ENCODE measurements around the gene PCDH15. TPM values are rescaled to one million over a fixed set of nuclear protein-coding genes. Genes with fewer than 3 reads are reported as not detected.

PCDH15 gene
- total and polyA plus RNA-seq, 2 experiments from 2014 or later: not detected

- WGBS, 2 experiments (ENCODE audit: low coverage in 1 of 2, low lambda C conversion rate in 2 of 2, missing lambda C conversion rate in 2 of 2): 14 to 15% methylated on average over 2 of the region's 2 CpGs
- Histone ChIP-seq H3K79me2 (ENCODE audit: insufficient read depth) (no peaks in the 10 kb centered on the region), H3K27me3 (replicated peaks; ENCODE audit: insufficient read depth) (no peaks in the 10 kb centered on the region), H3K4me3 (no peak overlapping the region), H3K9me3 (ENCODE audit: low read depth) (no peaks in the 10 kb centered on the region), H3K27ac (no peak overlapping the region), H3K4me2 (ENCODE audit: unreplicated experiment) (no peak overlapping the region), H3K4me1 (ENCODE audit: insufficient read depth) (no peaks in the 10 kb centered on the region), H3K36me3 (ENCODE audit: low read depth) (no peaks in the 10 kb centered on the region), H3F3A (ENCODE audit: insufficient read depth) (no peaks in the 10 kb centered on the region), H3K9me2 (ENCODE audit: insufficient read depth) (no peaks in the 10 kb centered on the region), H4K20me1 (ENCODE audit: insufficient read depth) (no peaks in the 10 kb centered on the region), H3K9ac (no peak overlapping the region), H2AFZ (no peak overlapping the region)
- no peak for DNase-seq
- in situ Hi-C loops (cut with MboI): no loop called here
- TF ChIP-seq EZH2phosphoT487 (IDR thresholded peaks at IDR 0.05; ENCODE audit: insufficient read depth, low read depth) (no peak), EZH2 (IDR thresholded peaks at IDR 0.05; ENCODE audit: insufficient read depth, poor library complexity, severe bottlenecking) (no peak)
Measured at GRCh38 chr10:54745436-54745835, 55.6 kb downstream of the PCDH15 start.

GRCh38 chr10:54742416-54742815 is 58.6 kb downstream of the PCDH15 start:
- Histone ChIP-seq H3K27ac (no peak overlapping the region), H3K36me3 (ENCODE audit: low read depth) (no peaks in the 10 kb centered on the region), H3K4me3 (no peak overlapping the region), H2AFZ (no peak overlapping the region), H3K4me1 (ENCODE audit: insufficient read depth) (no peaks in the 10 kb centered on the region), H3K79me2 (ENCODE audit: insufficient read depth) (no peaks in the 10 kb centered on the region), H3F3A (ENCODE audit: insufficient read depth) (no peaks in the 10 kb centered on the region), H3K4me2 (ENCODE audit: unreplicated experiment) (no peak overlapping the region), H3K9me3 (ENCODE audit: low read depth) (no peaks in the 10 kb centered on the region), H3K9ac (no peak overlapping the region), H3K27me3 (replicated peaks; ENCODE audit: insufficient read depth) (no peaks in the 10 kb centered on the region), H3K9me2 (ENCODE audit: insufficient read depth) (no peaks in the 10 kb centered on the region), H4K20me1 (ENCODE audit: insufficient read depth) (no peaks in the 10 kb centered on the region)
- no peak for DNase-seq
- in situ Hi-C loops (cut with MboI): no loop called here
- WGBS, 2 experiments (ENCODE audit: low coverage in 1 of 2, low lambda C conversion rate in 2 of 2, missing lambda C conversion rate in 2 of 2): 39 to 44% methylated on average over 4 of the region's 4 CpGs
- TF ChIP-seq EZH2 (IDR thresholded peaks at IDR 0.05; ENCODE audit: insufficient read depth, poor library complexity, severe bottlenecking) (no peak), EZH2phosphoT487 (IDR thresholded peaks at IDR 0.05; ENCODE audit: insufficient read depth, low read depth) (no peak)

- 19 to 25% methylated on average over 1 of the region's 1 CpG for WGBS, 2 experiments (ENCODE audit: low coverage in 1 of 2, low lambda C conversion rate in 2 of 2, missing lambda C conversion rate in 2 of 2)
Measured at GRCh38 chr10:54728511-54728910, 72.5 kb downstream of the PCDH15 start.

GRCh38 chr10:54722075-54722474 is 79.0 kb downstream of the PCDH15 start:
- no peak for TF ChIP-seq EZH2phosphoT487 (IDR thresholded peaks at IDR 0.05; ENCODE audit: insufficient read depth, low read depth)
- no peak for TF ChIP-seq EZH2 (IDR thresholded peaks at IDR 0.05; ENCODE audit: insufficient read depth, poor library complexity, severe bottlenecking)
- 44 to 52% methylated on average over 1 of the region's 1 CpG for WGBS, 2 experiments (ENCODE audit: low coverage in 1 of 2, low lambda C conversion rate in 2 of 2, missing lambda C conversion rate in 2 of 2)

More at GRCh38 chr10:54728511-54728910, 72.5 kb downstream of the PCDH15 start:
- no peaks in the 10 kb centered on the region for H3F3A ChIP-seq (ENCODE audit: insufficient read depth)
- H3K9ac ChIP-seq: no peak overlapping the region
- H3K27ac ChIP-seq: no peak overlapping the region
- in situ Hi-C loops (cut with MboI): no loop called here
- H3K79me2 ChIP-seq (ENCODE audit: insufficient read depth): no peaks in the 10 kb centered on the region
- TF ChIP-seq EZH2 (IDR thresholded peaks at IDR 0.05; ENCODE audit: insufficient read depth, poor library complexity, severe bottlenecking) (no peak), EZH2phosphoT487 (IDR thresholded peaks at IDR 0.05; ENCODE audit: insufficient read depth, low read depth) (no peak)
- H2AFZ ChIP-seq: no peak overlapping the region
- H3K4me1 ChIP-seq (ENCODE audit: insufficient read depth): no peaks in the 10 kb centered on the region
- no peaks in the 10 kb centered on the region for H3K9me3 ChIP-seq (ENCODE audit: low read depth)
- H3K27me3 ChIP-seq (replicated peaks; ENCODE audit: insufficient read depth): no peaks in the 10 kb centered on the region
- no peaks in the 10 kb centered on the region for H4K20me1 ChIP-seq (ENCODE audit: insufficient read depth)
- H3K36me3 ChIP-seq (ENCODE audit: low read depth): no peaks in the 10 kb centered on the region
- no peak overlapping the region for H3K4me2 ChIP-seq (ENCODE audit: unreplicated experiment)
- H3K4me3 ChIP-seq: no peak overlapping the region
- DNase-seq: no peak
- H3K9me2 ChIP-seq (ENCODE audit: insufficient read depth): no peaks in the 10 kb centered on the region

GRCh38 chr10:54710918-54711317 is 90.1 kb downstream of the PCDH15 start:
- Histone ChIP-seq H3K4me1 (ENCODE audit: insufficient read depth) (no peaks in the 10 kb centered on the region), H3K27ac (no peak overlapping the region), H3K9ac (no peak overlapping the region), H3K4me2 (ENCODE audit: unreplicated experiment) (no peak overlapping the region), H4K20me1 (ENCODE audit: insufficient read depth) (no peaks in the 10 kb centered on the region), H3K9me3 (ENCODE audit: low read depth) (no peaks in the 10 kb centered on the region), H3K9me2 (ENCODE audit: insufficient read depth) (no peaks in the 10 kb centered on the region), H3F3A (ENCODE audit: insufficient read depth) (no peaks in the 10 kb centered on the region), H3K4me3 (no peak overlapping the region), H2AFZ (no peak overlapping the region), H3K27me3 (replicated peaks; ENCODE audit: insufficient read depth) (no peaks in the 10 kb centered on the region), H3K36me3 (ENCODE audit: low read depth) (no peaks in the 10 kb centered on the region), H3K79me2 (ENCODE audit: insufficient read depth) (no peaks in the 10 kb centered on the region)
- in situ Hi-C loops (cut with MboI): no loop called here
- 34 to 35% methylated on average over 3 of the region's 3 CpGs for WGBS, 2 experiments (ENCODE audit: low coverage in 1 of 2, low lambda C conversion rate in 2 of 2, missing lambda C conversion rate in 2 of 2)
- TF ChIP-seq EZH2 (IDR thresholded peaks at IDR 0.05; ENCODE audit: insufficient read depth, poor library complexity, severe bottlenecking): no peak
- no peak for TF ChIP-seq EZH2phosphoT487 (IDR thresholded peaks at IDR 0.05; ENCODE audit: insufficient read depth, low read depth)
- no peak for DNase-seq

More at GRCh38 chr10:54722075-54722474, 79.0 kb downstream of the PCDH15 start:
- Histone ChIP-seq H3K27me3 (replicated peaks; ENCODE audit: insufficient read depth) (no peaks in the 10 kb centered on the region), H3K9ac (no peak overlapping the region), H3K27ac (no peak overlapping the region), H3K4me2 (ENCODE audit: unreplicated experiment) (no peak overlapping the region), H4K20me1 (ENCODE audit: insufficient read depth) (no peaks in the 10 kb centered on the region), H3K9me3 (ENCODE audit: low read depth) (no peaks in the 10 kb centered on the region), H3K36me3 (ENCODE audit: low read depth) (no peaks in the 10 kb centered on the region), H3K4me1 (ENCODE audit: insufficient read depth) (no peaks in the 10 kb centered on the region), H3F3A (ENCODE audit: insufficient read depth) (no peaks in the 10 kb centered on the region), H3K4me3 (no peak overlapping the region), H2AFZ (no peak overlapping the region), H3K79me2 (ENCODE audit: insufficient read depth) (no peaks in the 10 kb centered on the region), H3K9me2 (ENCODE audit: insufficient read depth) (no peaks in the 10 kb centered on the region)
- in situ Hi-C loops (cut with MboI): no loop called here
- DNase-seq: no peak
